ENCODE results near the gene MSN.
"Not testable (repeated sequence)": the region's sequence is repeated elsewhere in the genome, so short reads cannot be mapped to it uniquely, and the experiment has no call there.

The MSN gene

GRCh38 chrX:65635822-65636221 lies 31.6 kb upstream of the MSN start:
- peak overlapping the region in 2 of 3 experiments; percentile 82 to 87 for H3K27ac Mint-ChIP-seq
- no peaks in the 10 kb centered on the region for H3K27me3 Mint-ChIP-seq (ENCODE audit: low read depth)
- H3K4me1 Mint-ChIP-seq = peaks cover 16% of the 10 kb centered on the region
- no peaks in the 10 kb centered on the region for H3K36me3 Mint-ChIP-seq (ENCODE audit: low read depth)
- H3K9me3 Mint-ChIP-seq = peaks cover 14% of the 10 kb centered on the region
- TF ChIP-seq, protein P1, sequence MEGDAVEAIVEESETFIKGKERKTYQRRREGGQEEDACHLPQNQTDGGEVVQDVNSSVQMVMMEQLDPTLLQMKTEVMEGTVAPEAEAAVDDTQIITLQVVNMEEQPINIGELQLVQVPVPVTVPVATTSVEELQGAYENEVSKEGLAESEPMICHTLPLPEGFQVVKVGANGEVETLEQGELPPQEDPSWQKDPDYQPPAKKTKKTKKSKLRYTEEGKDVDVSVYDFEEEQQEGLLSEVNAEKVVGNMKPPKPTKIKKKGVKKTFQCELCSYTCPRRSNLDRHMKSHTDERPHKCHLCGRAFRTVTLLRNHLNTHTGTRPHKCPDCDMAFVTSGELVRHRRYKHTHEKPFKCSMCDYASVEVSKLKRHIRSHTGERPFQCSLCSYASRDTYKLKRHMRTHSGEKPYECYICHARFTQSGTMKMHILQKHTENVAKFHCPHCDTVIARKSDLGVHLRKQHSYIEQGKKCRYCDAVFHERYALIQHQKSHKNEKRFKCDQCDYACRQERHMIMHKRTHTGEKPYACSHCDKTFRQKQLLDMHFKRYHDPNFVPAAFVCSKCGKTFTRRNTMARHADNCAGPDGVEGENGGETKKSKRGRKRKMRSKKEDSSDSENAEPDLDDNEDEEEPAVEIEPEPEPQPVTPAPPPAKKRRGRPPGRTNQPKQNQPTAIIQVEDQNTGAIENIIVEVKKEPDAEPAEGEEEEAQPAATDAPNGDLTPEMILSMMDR (IDR thresholded peaks at IDR 0.05; ENCODE audit: unreplicated experiment in 3 of 3) = no peak
- H3K4me3 Mint-ChIP-seq = peak overlapping the region in 1 of 3 experiments; percentile 2

GRCh38 chrX:65636261-65636660 lies 31.2 kb upstream of the MSN start:
- H3K4me3 Mint-ChIP-seq = not testable (repeated sequence)

DNA sequence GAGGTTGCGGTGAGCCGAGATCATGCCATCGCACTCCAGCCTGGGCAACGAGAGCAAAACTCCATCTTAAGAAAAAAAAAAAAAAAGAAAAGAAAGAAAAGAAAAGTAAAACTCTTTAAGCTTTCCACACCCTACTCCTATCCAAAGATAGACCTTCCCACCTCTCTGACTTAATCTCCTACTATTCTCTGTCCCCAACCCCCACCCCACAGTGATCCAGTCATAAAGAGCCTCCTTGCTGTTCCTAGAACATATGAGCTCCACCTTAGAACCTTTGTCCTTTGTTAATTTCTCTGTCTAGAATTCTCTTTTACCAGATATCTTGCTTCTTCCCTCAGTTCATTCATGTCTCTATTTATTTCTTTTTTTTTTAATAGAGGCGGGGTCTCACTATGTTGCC lies 30.1 kb upstream of the MSN start:
- peaks cover 12% of the 10 kb centered on the region for H3K9me3 Mint-ChIP-seq
- peaks cover 17% of the 10 kb centered on the region for H3K4me1 Mint-ChIP-seq
- TF ChIP-seq, protein P1 (IDR thresholded peaks at IDR 0.05; ENCODE audit: unreplicated experiment in 3 of 3) = no peak
- no peak overlapping the region for H3K27ac Mint-ChIP-seq
- H3K36me3 Mint-ChIP-seq (ENCODE audit: low read depth) = no peaks in the 10 kb centered on the region
- no peak overlapping the region for H3K4me3 Mint-ChIP-seq
- no peaks in the 10 kb centered on the region for H3K27me3 Mint-ChIP-seq (ENCODE audit: low read depth)

More at GRCh38 chrX:65636261-65636660, 31.2 kb upstream of the MSN start:
- H3K36me3 Mint-ChIP-seq (ENCODE audit: low read depth); H3K27me3 Mint-ChIP-seq (ENCODE audit: low read depth): not testable (repeated sequence)
- peak overlapping the region in 1 of 3 experiments; percentile 87 for H3K27ac Mint-ChIP-seq
- H3K9me3 Mint-ChIP-seq = peaks cover 14% of the 10 kb centered on the region
- H3K4me1 Mint-ChIP-seq = peaks cover 16% of the 10 kb centered on the region

GRCh38 chrX:65642914-65643491 lies 24.5 kb upstream of the MSN start:
- peak overlapping the region in 2 of 3 experiments; percentile 43 to 54 for H3K27ac Mint-ChIP-seq
- TF ChIP-seq, protein P1 (IDR thresholded peaks at IDR 0.05; ENCODE audit: unreplicated experiment in 3 of 3) = no peak
- H3K4me1 Mint-ChIP-seq = peaks cover 12% of the 10 kb centered on the region
- H3K9me3 Mint-ChIP-seq = peaks cover 6% of the 10 kb centered on the region
- no peaks in the 10 kb centered on the region for H3K27me3 Mint-ChIP-seq (ENCODE audit: low read depth)
- no peak overlapping the region for H3K4me3 Mint-ChIP-seq
- no peaks in the 10 kb centered on the region for H3K36me3 Mint-ChIP-seq (ENCODE audit: low read depth)

GRCh38 chrX:65643531-65644052 lies 23.9 kb upstream of the MSN start:
- no peak overlapping the region for H3K4me3 Mint-ChIP-seq
- H3K27ac Mint-ChIP-seq = peak overlapping the region in 2 of 3 experiments; percentile 43 to 54
- H3K36me3 Mint-ChIP-seq (ENCODE audit: low read depth) = no peaks in the 10 kb centered on the region
- TF ChIP-seq, protein P1 (IDR thresholded peaks at IDR 0.05; ENCODE audit: unreplicated experiment in 3 of 3) = no peak
- H3K9me3 Mint-ChIP-seq = peaks cover 7% of the 10 kb centered on the region
- H3K4me1 Mint-ChIP-seq = peaks cover 12% of the 10 kb centered on the region
- H3K27me3 Mint-ChIP-seq (ENCODE audit: low read depth) = no peaks in the 10 kb centered on the region

- no peaks in the 10 kb centered on the region for H3K27me3 Mint-ChIP-seq (ENCODE audit: low read depth)
- peak overlapping the region in 2 of 3 experiments; percentile 43 to 75 for H3K27ac Mint-ChIP-seq
- TF ChIP-seq, protein P1 (IDR thresholded peaks at IDR 0.05; ENCODE audit: unreplicated experiment in 3 of 3) = no peak
- H3K4me1 Mint-ChIP-seq = peaks cover 12% of the 10 kb centered on the region
- H3K36me3 Mint-ChIP-seq (ENCODE audit: low read depth) = no peaks in the 10 kb centered on the region
- no peak overlapping the region for H3K4me3 Mint-ChIP-seq
- peaks cover 4% of the 10 kb centered on the region for H3K9me3 Mint-ChIP-seq
Observed at GRCh38 chrX:65644621-65645289, 22.7 kb upstream of the MSN start.
